ENCODE results near the gene EIF5A2.
"Not testable (repeated sequence)": the region's sequence is repeated elsewhere in the genome, so short reads cannot be mapped to it uniquely, and the experiment has no call there.

Gene EIF5A2

DNA sequence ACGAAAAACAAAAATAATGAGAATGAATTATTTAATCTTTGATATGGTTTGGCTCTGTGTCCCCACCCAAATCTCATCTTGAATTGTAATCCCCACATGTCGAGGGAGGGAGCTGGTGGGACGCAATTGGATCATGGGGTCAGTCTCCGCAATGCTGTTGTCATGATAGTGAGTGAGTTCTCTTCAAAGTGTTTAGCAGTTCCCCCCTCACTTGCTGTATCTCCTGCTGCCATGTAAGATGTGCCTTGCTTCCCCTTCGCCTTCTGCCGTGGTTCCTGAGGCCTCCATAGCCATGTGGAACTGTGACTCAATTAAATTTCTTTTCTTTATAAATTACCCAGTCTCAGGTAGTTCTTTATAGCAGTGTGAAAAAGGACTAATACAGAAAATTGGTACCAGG, 12.1 kb downstream of the EIF5A2 start:
- not testable (repeated sequence) for DNase-seq

DNA sequence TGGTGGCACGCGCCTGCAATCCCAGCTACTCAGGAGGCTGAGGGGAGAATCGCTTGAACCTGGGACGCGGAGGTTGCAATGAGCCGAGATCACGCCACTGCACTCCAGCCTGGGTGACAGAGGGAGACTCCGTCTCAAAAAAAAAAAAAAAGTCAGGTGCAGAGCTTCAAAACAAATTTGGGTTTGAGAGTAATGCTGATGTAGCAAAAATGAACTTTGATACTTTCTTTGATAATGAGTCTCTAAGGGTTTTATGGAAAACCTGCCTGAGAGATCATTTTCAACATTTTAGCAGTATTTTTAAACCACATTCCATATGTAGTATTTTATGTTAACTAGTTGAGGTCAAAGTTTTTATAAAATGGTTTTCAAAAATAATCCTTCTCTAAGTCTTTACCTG, 14.5 kb downstream of the EIF5A2 start:
- DNase-seq: no peak

GRCh38 chr3:170889630-170890029, 18.8 kb downstream of the EIF5A2 start:
- DNase-seq: no peak

GRCh38 chr3:170889132-170889531, 19.3 kb downstream of the EIF5A2 start:
- DNase-seq: no peak

- DNase-seq: not testable (repeated sequence)
Observed at GRCh38 chr3:170884109-170884930, 24.1 kb downstream of the EIF5A2 start.

DNA sequence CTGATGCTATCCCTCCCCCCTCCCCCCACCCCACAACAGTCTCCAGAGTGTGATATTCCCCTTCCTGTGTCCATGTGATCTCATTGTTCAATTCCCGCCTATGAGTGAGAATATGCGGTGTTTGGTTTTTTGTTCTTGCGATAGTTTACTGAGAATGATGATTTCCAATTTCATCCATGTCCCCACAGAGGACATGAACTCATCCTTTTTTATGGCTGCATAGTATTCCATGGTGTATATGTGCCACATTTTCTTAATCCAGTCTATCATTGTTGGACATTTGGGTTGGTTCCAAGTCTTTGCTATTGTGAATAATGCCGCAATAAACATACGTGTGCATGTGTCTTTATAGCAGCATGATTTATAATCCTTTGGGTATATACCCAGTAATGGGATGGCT, 29.7 kb downstream of the EIF5A2 start:
- DNase-seq: not testable (repeated sequence)

DNA sequence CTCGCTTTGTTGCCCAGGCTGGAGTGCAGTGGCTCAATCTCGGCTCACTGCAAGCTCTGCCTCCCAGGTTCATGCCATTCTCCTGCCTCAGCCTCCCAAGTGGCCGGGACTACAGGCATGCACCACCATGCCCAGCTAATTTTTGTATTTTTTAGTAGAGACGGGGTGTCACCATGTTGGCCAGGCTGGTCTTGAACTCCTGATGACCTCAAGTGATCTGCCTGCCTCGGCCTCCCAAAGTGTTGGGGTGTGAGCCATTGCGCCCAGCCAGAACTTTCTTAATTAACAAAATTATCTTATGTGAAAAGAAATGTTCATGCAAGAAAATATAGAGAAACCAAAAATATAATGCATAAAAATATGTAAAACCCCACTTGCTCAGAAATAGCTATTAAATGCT, 31.1 kb downstream of the EIF5A2 start:
- not testable (repeated sequence) for DNase-seq

DNA sequence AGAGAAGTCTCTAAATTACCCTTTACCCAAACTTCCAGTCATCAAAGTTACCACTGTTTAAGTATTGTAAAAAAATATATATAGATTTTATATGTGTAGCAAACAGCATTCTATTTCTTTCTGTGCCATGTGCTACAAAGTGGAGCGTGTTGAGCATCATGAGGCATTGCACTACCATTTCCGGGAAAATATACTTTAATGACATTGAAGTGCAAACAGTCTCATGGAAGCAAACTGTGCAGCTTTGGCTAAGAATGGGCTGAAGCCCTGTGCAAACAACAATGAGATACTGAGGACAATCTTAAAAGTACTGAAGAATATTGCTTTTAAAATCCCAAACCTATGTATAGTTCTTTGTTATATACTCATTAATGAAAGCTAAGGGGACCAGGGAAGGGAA, 31.9 kb downstream of the EIF5A2 start:
- no peak for DNase-seq

GRCh38 chr3:170869645-170870593, 38.5 kb downstream of the EIF5A2 start, which contains the start of gene RPL22L1:
Gene RPL22L1 (minus strand): TSS chr3:170870195. CDS start chr3:170870167, 28 bp downstream.
- no peak for DNase-seq

GRCh38 chr3:170869239-170869590, 39.2 kb downstream of the EIF5A2 start:
- no peak for DNase-seq

DNA sequence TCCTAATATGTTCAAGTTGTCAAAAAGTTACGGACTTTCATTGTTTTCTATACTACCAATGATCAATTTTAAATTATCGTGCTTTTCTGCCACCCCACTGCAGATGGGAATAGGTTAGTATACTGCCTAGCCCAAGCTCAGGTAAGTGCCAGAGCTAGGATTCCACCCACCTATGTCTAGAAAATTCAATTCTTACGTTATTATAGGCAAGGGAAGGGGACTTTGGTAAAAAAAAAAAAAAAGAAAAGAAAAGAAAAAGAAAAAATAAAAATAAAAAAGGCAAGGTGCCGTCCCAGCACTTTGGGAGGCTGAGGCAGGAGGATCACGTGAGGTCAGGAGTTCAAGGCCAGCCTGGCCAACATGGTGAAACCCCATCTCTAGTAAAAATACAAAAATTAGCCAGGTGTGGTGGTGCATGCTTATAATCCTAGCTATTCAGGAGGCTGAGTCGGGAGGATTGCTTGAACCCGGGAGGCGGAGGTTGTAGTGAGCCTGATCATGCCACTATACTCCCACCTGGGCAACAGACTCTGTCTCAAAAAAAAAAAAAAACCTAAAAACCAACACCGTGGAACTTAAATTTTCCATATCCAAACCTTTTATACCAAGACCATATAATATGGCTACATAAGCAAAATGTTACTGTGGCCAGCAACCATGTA, 39.7 kb downstream of the EIF5A2 start:
- DNase-seq: no peak

DNA sequence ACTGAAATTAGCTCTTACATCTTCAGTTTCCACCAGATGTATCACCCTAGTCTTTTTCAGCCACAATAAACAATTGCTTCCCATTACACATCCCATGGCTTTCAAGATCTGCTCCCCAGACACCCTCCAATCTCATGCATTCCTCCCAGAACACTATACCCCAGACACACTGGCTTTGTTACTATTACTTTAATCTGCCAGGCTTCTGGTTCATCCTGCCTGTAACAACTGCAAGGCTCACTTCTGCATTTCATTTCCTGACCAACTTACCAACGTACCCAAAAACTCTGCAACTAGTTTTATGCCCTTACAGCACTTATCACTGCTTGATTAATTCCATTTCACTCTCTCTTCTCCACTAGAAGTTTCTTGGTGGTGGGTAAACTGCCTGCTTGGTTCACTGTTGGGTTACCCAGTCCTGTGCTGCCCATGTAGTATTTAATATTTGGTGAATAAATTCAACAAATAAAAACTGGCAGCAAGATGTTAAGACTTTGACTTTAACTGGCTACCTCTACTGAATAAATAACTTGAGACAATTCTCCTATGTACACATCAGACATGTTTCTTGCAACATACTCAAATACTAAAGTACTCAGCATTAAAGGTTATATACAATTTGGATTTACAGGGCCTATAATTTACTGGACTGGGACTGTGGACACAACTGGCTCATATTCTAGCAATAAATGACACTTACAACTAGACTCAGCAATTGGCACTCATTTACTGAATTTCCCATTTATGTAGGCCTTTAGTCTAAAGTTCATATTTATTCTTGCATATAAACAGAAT, 41.1 kb downstream of the EIF5A2 start:
- DNase-seq: no peak

- no peak for DNase-seq
Observed at GRCh38 chr3:170866499-170866898, 41.9 kb downstream of the EIF5A2 start.

DNA sequence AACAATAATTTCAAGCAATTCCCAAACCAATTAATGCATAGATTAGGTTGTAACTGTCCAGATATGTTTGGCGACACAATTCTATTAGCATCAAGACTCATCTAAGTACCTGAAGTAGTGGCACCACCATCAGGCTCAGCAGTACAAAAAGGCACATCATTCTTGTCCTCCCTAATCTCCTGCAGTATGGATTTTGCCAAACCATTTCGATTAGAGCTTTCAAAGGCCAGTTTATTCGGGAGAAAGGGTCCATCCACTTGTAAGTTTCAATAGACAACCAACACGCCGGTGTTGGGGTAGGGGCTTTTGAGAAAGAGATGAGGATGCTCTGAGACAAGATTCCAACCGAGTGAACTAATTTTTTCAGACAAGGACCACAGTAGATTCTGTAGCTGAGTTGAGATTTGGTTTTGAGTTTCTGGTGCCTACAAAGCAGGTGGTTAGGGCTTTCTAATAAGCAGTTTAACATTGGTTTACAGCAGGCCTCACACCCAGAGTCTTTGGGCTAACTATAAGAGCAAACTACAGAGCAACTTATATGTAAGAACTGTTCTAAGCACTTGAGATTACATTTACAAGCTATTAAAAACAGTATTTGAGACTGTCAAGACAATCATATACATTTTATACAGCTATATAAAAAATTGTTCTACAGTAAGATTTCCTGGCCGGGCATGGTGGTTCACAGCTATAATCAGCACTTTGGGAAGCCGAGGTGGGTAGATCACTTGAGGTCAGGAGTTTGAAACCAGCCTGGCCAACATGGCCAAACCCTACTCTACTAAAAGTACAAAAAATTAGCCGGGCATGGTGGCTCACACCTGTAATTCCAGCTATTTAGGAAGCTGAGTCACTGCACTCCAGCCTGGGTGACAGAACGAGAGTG, 43.0 kb downstream of the EIF5A2 start:
- DNase-seq: no peak

- DNase-seq: no peak
Observed at GRCh38 chr3:170864525-170865208, 43.8 kb downstream of the EIF5A2 start.

- DNase-seq: no peak
Observed at GRCh38 chr3:170863816-170864215, 44.6 kb downstream of the EIF5A2 start.

DNA sequence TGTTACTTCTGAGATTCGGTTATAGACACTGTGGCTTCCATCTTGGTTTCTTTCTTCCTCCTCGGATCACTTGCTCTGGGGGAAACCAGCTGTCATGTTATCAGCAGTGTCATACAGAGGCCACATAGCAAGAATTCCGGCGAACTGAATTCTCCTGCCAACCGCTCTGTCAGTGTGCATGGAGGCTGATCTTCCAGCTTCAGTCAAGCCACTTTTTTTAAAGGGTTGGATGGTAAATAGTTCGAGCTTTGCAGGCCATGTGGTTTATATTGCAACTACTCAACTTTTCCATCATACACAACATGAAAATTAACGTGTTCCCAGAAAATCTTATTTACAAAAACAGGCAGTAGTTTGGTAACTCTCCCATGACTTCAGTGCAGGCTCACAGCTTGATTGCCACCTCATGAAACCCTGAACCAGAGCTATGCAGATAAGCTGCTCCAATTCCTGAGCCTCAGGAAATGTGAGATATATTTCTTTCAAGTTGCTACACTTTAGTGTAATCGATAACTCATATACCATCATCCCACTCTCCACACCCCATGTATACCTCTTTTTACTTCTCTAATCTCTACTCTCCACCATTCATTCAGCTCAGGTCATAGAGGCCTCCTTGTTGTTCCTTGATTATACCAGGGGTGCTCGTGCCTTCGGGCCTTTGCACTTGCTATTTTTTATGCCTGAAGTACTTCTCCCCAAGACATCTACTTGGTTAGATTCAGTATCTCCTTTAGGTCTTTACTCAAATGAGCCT, 45.6 kb downstream of the EIF5A2 start:
- DNase-seq: no peak

DNA sequence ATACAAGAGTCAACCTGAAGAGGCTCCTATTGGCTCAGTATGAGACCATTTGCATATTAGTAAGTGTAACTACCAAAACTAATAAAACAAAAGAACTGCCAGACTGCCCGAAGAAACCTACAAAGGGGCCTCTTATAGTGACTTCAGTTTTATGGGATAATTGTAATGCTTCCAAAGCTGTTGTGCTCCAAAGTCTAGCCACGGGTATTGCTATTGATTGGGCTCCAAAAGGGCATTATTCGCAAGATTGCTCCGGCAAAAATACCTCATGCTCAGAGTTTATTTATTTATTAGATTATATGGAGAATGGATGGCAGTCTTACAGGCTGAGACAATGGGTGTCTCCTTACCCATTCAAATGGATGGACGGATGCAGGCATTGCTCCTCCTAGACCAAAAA, 49.8 kb downstream of the EIF5A2 start:
- no peak for DNase-seq

GRCh38 chr3:170852324-170852723, 56.1 kb downstream of the EIF5A2 start:
- no peak for DNase-seq

Measured in COR-L47 (cell line).